KMS-11 (cell line): ENCODE results near the gene KRT79.

Experiments
- H2AFZ ChIP-seq: fragments of 200-600 bp; sonication (generic); 2 replicates; pipeline ENCODE4 v1.6.1; 2016; ENCODE audit warnings: antibody characterized with exemption, mixed run types, low read depth
- H3K27ac ChIP-seq: fragments of 200-600 bp; sonication (generic); 2 replicates; pipeline ENCODE4 v1.6.1; 2016; ENCODE audit warnings: mild to moderate bottlenecking, mixed run types
- H3K27me3 ChIP-seq: fragments of 200-600 bp; sonication (generic); 2 replicates; pipeline ENCODE4 v1.6.1; 2017; ENCODE audit warnings: mild to moderate bottlenecking, low read depth, mixed run types, moderate library complexity; ENCODE audit not compliant: insufficient read depth
- H3K36me3 ChIP-seq: fragments of 200-600 bp; sonication (generic); 2 replicates; pipeline ENCODE4 v1.6.1; 2017; ENCODE audit warnings: mild to moderate bottlenecking, mixed run types; ENCODE audit not compliant: insufficient read depth
- H3K4me1 ChIP-seq: fragments of 200-600 bp; sonication (generic); 2 replicates; pipeline ENCODE4 v1.6.1; 2016; ENCODE audit warnings: mild to moderate bottlenecking, low read depth, mixed run types; ENCODE audit not compliant: poor library complexity, severe bottlenecking
- H3K4me2 ChIP-seq: fragments of 200-600 bp; sonication (generic); 2 replicates; pipeline ENCODE4 v1.7.0; 2016; ENCODE audit warnings: mild to moderate bottlenecking, mixed run types
- H3K4me3 ChIP-seq: fragments of 200-600 bp; sonication (generic); IDR thresholded peaks from 2 replicates; pipeline ENCODE4 v1.6.1; 2017; ENCODE audit warnings: low read depth, low read length, mixed read lengths; ENCODE audit not compliant: insufficient read depth
- H3K79me2 ChIP-seq: fragments of 200-600 bp; sonication (generic); 2 replicates; pipeline ENCODE4 v1.6.1; 2016; ENCODE audit warnings: low read depth, mixed run types; ENCODE audit not compliant: insufficient read depth
- H3K9ac ChIP-seq: fragments of 200-600 bp; sonication (generic); 2 replicates; pipeline ENCODE4 v1.6.1; 2016; ENCODE audit warnings: mild to moderate bottlenecking, mixed run types
- H4K20me1 ChIP-seq: fragments of 200-600 bp; sonication (generic); 2 replicates; pipeline ENCODE4 v1.6.1; 2016; ENCODE audit warnings: mild to moderate bottlenecking, mixed run types; ENCODE audit not compliant: insufficient read depth
- TF ChIP-seq, protein P1 (sequence below): fragments of 200-600 bp; sonication (generic); conservative IDR thresholded peaks from 2 replicates; pipeline ENCODE4 v1.6.1; 2017; ENCODE audit warnings: low read depth, mild to moderate bottlenecking, antibody characterized with exemption, low read length, moderate library complexity, mixed read lengths

KRT79 gene

GRCh38 chr12:52776913-52777395 is 57.2 kb downstream of the KRT79 start, which contains the start of gene KRT76:
TSS of gene KRT76 (minus strand) at chr12:52777345. CDS start at chr12:52777291, 54 bp downstream.
- Histone ChIP-seq H3K27ac (no peak within 1 kb of the TSS), H3K36me3 (no peaks in the 10 kb centered on the region), H4K20me1 (no peaks in the 10 kb centered on the region), H3K4me3 (no peak within 1 kb of the TSS), H3K4me2 (no peak within 1 kb of the TSS), H3K4me1 (no peaks in the 10 kb centered on the region), H3K9ac (no peak within 1 kb of the TSS), H3K79me2 (no peaks in the 10 kb centered on the region), H2AFZ (no peak within 1 kb of the TSS), H3K27me3 (peaks cover 9% of the 10 kb centered on the region; the same call in 1 of the 2 replicates)
- TF ChIP-seq, protein P1, sequence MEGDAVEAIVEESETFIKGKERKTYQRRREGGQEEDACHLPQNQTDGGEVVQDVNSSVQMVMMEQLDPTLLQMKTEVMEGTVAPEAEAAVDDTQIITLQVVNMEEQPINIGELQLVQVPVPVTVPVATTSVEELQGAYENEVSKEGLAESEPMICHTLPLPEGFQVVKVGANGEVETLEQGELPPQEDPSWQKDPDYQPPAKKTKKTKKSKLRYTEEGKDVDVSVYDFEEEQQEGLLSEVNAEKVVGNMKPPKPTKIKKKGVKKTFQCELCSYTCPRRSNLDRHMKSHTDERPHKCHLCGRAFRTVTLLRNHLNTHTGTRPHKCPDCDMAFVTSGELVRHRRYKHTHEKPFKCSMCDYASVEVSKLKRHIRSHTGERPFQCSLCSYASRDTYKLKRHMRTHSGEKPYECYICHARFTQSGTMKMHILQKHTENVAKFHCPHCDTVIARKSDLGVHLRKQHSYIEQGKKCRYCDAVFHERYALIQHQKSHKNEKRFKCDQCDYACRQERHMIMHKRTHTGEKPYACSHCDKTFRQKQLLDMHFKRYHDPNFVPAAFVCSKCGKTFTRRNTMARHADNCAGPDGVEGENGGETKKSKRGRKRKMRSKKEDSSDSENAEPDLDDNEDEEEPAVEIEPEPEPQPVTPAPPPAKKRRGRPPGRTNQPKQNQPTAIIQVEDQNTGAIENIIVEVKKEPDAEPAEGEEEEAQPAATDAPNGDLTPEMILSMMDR: no peak

DNA sequence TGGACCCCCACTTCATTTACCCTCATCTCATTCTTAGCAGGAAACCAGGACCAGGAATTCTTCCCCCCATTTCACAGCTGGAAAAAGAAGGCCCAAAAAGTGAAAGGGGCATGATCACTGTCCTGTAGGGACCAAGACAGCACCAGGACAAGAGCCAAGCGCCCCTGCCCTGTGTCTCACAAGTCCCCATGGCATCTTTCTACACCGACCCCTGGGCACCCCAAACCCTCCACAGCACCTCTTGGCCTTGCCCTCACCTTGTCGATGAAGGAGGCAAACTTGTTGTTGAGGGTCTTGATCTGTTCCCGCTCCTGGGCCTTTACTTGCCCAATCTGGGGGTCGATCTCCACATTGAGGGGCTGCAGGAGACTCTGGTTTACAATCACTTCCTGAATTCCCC is 57.7 kb downstream of the KRT79 start:
- Histone ChIP-seq H3K4me3 (no peak overlapping the region), H3K4me1 (no peaks in the 10 kb centered on the region), H3K4me2 (no peak overlapping the region), H4K20me1 (no peaks in the 10 kb centered on the region), H3K79me2 (no peaks in the 10 kb centered on the region), H3K9ac (no peak overlapping the region), H3K27me3 (peaks cover 13% of the 10 kb centered on the region; the same call in 1 of the 2 replicates), H3K27ac (no peak overlapping the region), H3K36me3 (no peaks in the 10 kb centered on the region), H2AFZ (no peak overlapping the region)
- TF ChIP-seq, protein P1: no peak

DNA sequence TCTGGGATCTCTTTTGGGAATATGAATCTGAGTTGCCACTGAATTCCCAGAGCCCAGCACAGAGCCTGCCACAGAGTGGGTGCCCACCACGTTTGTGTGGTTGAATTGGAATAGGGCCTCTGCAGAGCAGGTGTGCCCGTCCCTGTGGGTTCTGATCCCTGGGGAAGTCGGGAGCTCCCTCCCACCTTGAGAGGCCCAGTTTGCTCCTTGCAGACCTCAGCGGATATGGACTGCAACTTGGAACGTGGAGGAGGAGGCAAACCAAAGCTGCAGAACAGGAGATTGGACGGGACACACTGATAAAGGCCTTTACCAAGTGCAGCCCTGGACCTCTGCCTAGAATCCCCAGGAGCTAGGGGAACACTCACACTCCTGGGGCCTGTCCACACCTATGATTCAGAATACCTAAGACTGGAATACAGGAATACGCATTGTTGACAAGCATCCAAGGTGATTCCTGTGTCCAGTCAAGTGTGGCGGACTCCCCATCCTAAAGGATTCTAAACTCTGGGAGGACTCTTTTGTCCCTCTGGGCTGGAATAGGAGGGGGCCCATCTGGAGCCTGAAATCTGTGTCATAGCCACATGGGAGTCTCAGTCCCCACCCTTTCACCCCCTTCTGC is 59.4 kb downstream of the KRT79 start:
- Histone ChIP-seq H3K27me3 (peaks cover 13% of the 10 kb centered on the region; the same call in 1 of the 2 replicates), H3K9ac (no peak overlapping the region), H3K4me1 (no peaks in the 10 kb centered on the region), H2AFZ (no peak overlapping the region), H3K36me3 (no peaks in the 10 kb centered on the region), H4K20me1 (no peaks in the 10 kb centered on the region), H3K4me2 (no peak overlapping the region), H3K79me2 (no peaks in the 10 kb centered on the region), H3K4me3 (no peak overlapping the region), H3K27ac (no peak overlapping the region)
- TF ChIP-seq, protein P1: no peak

DNA sequence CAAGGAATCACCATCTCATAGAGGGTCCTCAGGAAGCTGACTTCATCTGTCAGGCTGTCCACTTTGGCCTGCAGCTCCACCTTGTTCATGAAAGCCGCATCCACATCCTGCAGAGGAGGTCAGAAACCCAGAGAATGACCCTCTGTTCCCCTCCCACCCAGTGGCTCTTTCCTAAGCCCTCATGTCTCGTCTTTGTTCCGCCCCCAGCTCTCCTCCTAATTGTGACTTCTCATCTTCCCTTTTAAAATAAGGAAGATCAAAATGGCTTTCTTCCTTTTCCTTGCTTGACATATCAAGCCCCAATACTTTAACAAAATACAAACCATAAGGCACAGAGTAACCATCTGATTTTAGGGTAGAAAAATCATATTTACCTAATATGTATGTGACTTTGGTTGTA is 61.3 kb downstream of the KRT79 start:
- no peak overlapping the region for H3K4me3 ChIP-seq
- no peak overlapping the region for H3K27ac ChIP-seq
- H3K4me1 ChIP-seq: no peaks in the 10 kb centered on the region
- H3K9ac ChIP-seq: no peak overlapping the region
- no peak overlapping the region for H2AFZ ChIP-seq
- peaks cover 13% of the 10 kb centered on the region; the same call in 1 of the 2 replicates for H3K27me3 ChIP-seq
- TF ChIP-seq, protein P1: no peak
- no peaks in the 10 kb centered on the region for H3K79me2 ChIP-seq
- H3K4me2 ChIP-seq: no peak overlapping the region
- no peaks in the 10 kb centered on the region for H3K36me3 ChIP-seq
- H4K20me1 ChIP-seq: no peaks in the 10 kb centered on the region
